HG02610 (cell line): Measurements from ENCODE around the gene URB2.
A peak's percentile ranks its signal among the peaks of the same experiment; 100 is the strongest.
"Not testable (repeated sequence)": the region's sequence is repeated elsewhere in the genome, so short reads cannot be mapped to it uniquely, and the experiment has no call there.

ENCODE experiments used
- ATAC-seq: cut with Tn5 transposase; IDR thresholded peaks from one replicate; pipeline ENCODE4 v1.9.1; 2021; ENCODE audit warnings: mild to moderate bottlenecking, moderate library complexity; ENCODE audit not compliant: unreplicated experiment

The URB2 gene

DNA sequence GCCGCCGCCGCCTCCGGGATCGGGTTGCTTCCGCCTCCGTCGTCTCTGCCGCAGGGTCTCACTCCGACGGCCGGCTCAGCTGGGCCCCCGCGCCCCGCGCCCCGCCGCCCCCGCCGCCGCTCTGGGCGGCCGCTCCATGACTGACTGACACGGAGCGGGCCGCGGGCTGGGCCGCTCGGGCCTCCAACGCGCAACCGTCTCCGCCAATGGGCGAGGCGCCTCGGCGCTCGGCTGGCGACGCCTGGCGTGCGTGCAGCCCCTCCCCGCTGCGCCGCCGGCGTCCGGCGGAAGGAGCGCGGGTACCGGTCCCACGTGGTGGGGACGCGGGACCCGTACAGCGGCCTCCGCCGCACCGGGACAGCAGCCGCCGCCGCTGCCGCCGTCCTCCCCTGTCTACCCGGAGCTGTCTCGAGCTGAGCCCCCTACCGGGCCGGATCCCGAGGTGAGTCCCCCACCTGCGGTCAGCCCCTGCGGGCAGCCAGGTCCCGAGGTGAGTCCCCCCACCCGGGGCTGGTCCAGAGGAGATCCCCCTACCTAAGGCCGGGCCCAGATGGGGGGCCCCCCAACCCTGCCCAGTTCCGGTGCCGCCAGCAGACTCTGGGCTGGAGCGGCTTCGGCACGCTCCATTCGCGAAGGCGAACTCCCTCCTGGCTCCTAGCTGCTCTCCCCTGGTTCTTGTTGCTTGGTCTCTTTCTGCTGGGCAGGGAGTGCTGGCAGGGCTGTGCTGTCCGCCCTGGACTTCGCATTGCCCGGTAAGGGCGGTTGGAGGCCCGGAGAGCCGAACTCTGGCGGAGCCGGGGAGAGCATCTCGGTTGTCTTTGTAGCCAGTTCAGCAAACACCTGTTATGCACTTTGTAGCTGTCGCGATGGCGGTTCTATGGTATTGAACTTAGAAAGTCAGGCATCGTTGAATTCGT, at the start of gene URB2, which contains the start of gene TAF5L:
URB2 (plus strand) TSS at position 333 of the 917 bp plus-strand sequence. CDS start 1,387 bp downstream, outside the sequence.
TAF5L (minus strand) TSS at position 208 of the 917 bp plus-strand sequence. CDS start 11,640 bp downstream, outside the sequence.
- peak; percentile 87 for ATAC-seq

DNA sequence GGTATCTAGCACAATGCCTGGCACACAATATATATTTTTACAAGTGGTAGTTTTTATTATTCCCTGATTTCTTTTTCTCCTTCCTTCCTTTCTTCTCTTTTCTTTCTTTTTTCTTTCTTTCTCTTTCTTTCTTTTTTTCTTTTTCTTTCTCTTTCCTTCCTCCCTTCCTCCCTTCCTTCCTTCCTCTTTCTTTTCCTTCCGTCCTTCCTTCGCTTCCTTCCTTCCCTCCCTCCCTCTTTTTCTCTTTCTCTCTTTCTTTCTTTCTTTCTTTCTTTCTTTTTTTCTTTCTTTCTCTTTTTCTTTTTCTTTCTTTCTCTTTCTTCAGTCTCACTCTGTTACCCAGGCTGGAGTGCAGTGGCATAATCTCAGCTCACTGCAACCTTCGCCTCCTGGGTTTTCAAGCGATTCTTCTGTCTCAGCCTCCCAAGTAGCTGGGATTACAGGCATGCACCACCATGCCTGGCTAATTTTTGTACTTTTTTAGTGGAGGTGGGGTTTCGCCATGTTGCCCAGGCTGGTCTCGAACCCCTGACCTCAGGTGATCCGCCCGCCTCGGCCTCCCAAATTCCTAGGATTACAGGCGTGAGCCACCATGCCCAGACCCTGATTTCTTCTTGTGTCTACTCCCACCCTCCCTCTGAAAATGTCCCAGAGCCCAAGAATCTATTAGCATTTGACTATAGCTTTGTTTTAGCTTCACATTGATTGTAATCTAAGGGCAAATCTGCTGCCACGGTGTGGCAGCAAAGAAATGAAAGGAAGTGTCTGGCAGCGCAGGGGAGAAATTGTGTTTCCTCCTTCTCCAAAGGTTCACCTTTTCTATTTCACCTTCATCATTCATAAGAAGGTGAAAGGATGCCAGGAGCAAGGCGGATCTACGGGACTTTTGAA, 47.6 kb upstream of the URB2 start:
- ATAC-seq: peak; percentile 20

DNA sequence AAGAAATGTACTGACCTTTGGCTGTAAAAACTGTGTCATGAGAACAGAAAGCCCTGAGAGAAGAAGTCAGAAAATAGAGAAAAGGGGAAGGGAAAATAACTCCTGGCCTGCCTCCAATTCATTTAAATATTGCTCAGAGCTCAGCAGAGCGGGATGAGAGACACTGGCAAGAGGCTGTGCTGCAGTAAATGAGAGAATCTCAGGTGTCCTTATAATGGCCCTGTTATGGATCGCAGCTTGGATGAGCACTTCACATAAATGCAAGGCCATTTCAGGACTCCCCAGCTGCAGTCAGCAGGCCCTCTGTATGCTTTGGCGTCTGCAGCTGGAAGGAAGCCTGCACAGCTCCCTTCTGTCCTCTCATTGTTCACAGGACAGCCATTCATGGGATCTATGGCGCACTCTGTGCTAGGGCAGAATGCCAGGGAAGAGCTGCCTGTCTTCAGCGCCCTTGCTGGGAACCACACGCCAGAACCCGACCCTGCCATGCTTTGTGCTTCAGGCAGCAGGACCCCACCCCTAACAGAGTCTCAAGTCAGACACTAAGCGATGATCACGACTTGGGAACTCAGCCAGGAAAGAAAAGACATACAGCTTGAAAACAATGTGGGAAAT, 46.9 kb upstream of the URB2 start:
- peak; percentile 85 for ATAC-seq

DNA sequence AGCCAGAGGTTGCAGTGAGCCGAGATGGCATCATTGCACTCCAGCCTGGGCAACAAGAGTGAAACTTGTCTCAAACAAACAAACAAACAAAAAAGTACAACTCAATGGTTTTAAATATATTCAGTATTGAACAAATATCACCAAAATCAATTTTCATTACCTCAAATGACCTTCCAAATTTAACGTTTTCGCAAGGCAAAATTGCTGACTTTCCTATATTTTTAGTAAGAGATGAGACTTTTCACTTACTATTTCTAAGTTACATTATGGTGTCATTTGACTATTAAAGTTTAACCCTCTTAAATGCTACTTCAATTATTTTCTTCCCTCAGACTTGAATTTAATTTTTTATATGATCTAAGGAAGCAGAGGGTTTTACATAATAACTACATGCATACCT, 44.6 kb upstream of the URB2 start:
- no peak for ATAC-seq

DNA sequence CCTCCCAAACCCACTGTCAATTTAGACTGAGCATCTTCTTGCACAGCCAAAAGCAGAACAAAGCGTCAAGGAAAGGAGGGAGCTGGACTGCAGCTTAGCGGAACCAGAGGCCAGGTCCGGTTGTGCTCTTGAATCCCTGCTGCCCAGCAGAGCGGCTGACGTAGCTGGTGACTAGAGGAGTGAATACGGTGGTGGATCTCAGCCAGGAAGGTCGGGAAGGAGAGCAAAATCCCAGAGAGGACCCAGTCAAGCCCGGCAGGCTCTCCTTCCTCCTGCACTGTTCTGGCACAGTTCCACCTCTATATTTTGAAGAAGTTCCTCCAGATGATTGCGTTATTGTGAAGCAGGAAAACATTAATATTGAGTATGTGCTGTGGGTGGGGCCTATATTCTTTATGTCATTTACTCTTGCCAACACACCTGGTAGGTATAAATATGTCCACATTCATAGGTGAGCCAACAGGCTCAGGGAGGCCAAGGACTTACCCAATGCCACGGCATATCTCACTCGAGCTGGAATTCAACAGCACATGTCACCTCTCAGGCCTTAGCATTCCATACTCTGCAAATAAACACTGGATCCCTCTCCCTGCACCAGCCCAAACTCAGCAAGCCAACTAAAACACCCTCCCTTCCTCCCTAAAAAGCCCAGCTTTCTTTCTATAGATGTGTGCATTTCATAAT, 43.9 kb upstream of the URB2 start:
- no peak for ATAC-seq

DNA sequence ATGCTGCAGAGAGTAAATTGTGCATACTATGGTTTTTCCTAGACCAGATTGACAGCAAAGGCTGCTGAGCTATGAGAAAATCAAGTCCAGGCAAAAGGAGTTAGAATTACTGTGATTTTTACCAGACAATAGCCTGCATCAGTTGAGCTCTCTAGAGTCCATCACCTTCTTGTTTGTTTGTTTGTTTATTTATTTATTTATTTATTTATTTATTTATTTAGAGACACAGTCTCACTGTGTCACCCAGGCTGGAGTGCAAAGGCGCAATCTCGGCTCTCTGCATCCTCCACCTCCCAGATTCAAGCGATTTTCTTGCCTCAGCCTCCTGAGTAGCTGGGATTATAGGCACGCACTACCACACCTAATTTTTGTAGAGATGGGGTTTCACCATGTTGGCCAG, 43.3 kb upstream of the URB2 start:
- no peak for ATAC-seq

- ATAC-seq: no peak
Measured at GRCh38 chr1:229585338-229585737, 40.7 kb upstream of the URB2 start.

DNA sequence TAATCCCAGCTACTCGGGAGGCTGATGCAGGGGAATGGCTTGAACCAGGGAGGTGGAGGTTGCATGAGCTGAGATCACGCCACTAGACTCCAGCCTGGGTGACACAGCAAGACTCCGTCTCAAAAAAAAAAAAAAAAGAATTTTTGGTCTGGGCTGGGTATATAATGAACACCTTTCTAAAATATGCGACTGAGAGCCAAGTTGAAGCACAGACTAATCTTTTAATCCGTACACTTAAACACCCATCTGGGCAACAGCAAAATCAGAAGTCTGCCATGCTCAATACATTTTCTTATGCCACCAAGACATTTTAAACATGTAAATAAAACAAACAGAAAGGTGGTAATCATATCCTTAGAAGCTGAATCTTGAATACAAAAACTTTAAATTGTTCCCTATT, 35.9 kb upstream of the URB2 start:
- no peak for ATAC-seq

- no peak for ATAC-seq
Measured at GRCh38 chr1:229593800-229594199, 32.2 kb upstream of the URB2 start.

DNA sequence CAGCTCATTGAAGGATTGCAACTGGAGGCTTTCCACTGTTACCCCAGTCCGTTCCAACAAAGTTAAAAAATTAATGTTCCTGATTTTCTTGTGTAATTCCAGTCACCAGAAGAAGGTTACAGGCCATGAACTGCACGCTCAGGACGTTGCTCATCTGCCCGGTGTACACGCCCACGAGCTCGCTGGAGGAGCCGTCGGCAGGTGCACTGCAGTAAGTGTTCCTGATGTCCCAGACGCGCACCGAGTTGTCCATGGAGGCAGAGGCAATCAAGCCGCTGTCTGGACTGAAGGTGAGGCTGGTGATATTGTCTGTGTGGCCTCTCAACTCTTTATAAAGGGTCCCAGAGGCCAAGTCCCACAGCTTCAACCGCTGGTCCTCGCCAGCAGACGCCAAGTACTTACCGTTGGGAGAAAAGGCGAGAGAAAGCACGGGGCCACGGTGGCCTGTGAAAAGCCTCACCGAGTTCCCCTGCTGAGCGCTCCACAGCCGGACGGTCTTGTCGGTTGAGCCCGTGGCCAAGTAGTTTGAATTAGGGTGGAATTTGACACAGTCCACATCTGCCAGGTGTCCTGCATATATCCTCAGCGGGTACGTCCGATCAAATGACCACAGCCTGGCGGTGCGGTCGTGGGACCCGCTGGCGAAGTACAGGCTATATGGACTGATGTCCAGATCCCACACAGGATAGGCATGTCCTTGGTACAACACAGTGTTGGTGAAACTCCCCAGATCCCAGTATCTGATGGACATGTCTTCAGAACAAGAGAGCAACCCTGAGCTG, 31.6 kb upstream of the URB2 start:
- ATAC-seq: no peak

DNA sequence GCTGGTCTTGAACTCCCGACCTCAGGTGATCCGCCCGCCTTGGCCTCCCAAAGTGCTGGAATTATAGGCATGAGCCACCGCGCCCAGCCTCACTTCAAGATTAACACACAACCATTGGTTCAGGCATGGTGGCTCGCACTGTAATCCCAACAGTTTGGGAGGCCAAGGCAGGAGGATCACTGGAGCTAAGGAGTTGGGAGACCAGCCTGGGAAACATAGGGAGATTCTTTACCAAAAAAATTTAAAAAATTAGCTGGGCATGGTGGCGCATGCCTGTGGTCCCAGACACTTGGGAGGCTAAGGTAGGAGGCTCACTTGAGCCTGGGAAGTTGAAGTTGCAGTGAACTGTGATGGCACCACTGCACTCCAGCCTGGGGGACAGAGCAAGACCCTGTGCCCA, 30.2 kb upstream of the URB2 start:
- not testable (repeated sequence) for ATAC-seq

DNA sequence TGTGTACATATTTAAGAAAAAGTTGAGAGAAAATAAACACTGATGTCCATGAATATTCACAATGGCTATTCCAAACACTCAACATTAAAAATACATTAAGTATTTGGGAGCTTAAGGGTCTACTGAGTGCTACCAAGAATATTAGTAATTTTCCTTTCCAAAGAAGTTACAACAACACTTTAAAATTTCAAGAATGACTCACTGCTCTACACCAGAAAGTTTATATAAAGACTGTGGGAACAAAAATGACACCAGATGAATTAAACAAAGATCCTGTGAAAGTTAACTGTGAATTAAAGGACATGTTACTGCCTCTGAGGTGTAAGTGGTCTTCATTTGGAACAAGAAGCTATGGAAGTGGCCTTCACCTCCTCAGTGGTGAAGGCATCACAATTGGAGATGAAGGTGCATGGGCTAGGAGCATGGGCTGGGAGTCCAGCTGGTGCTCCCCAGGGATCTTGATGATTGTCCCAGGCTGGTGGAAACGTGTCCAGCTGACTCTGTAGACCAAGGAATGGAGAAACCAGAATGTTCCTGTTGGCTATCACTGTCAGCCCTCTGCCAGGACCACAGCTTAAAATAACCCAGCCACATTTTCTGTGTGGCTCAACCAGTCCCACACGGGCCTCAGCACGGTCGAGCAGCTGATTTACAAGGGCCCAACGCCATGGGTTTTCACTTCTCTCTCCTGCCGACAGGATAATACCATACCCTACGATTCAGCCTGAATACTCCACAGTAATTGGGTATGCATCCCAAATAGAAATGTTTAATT, 28.9 kb upstream of the URB2 start:
- no peak for ATAC-seq

GRCh38 chr1:229597877-229598276, 28.2 kb upstream of the URB2 start:
- ATAC-seq: no peak

DNA sequence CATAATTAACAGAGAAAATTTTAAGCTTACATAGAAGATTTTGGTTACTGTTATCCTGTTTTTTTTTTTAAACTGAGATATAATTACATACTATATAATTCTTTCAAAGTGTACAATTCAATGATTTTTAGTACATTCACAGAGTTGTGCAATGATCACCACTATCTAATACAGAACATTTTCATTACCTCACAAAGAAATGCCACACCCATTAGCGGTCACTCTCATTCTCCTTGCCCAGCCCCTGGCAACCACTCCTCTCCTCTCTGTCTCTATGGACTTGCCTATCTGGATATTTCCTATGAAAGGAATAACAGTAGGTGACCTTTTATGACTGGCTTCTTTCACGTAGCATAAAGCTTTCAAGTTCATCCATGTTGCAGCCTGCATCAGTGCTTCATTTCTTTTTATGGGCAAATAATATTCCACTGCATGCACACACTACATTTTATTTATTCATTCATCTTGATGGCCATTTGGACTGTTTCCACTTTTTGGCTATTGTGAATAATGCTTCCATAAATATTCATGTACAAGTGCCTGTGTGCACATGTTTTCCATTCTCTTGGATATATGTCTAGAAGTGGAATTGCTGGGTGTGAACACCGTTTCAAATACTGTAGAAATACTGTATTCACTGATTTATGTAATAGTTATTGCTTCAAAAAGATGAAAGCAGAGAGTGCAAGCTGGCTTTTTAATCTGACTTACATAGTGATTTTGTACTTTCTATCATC, 26.7 kb upstream of the URB2 start:
- no peak for ATAC-seq

- no peak for ATAC-seq
Measured at GRCh38 chr1:229600229-229600628, 25.8 kb upstream of the URB2 start.

DNA sequence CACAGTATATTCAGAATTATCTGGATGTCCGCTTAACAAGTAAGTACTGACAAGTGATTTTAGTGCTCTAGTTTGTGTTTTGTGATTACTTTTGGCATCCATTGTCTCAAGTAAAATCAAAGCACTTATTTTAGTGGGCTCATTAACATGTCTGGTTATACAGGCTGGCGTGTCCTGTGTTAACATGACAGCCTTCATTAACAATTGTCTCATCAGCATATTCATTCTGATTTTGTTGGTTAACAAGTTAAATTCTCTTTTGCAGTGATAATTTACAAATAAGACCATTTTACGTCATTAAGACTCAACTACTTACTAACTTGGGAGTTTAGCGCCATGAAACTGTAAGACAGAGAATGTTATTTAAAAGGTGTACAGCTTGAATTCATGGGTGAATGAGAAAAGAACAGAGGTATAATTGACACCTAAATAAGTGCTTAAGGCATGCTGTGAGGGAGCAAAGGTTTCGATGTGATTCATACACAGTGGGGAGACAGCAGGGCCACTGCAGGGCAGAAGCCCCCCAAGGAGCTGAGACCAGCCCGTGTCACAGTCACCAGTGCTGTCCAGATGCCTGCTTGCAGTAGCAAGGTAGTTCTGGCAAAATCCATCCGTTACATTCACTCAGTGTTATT, 22.6 kb upstream of the URB2 start:
- no peak for ATAC-seq

DNA sequence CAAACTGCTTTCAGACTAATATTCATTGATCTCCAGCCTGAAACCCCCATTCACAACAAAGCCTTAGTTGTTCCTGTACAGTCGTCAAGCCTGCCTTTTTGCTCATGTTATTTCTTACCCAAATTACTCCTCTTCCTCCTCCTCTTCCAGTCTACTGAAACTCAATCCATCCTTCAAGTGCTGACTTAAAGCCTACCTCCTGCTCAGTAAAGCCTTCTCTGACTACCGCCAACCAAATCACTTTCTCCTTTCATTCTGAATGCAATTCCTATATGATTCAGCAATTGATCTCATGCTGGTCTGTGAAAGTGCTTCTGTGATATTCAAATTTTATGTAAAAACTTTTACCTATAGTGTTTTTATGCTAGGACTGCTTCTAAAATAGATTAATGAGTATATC, 18.7 kb upstream of the URB2 start:
- no peak for ATAC-seq

GRCh38 chr1:229608590-229608989, 17.5 kb upstream of the URB2 start:
- no peak for ATAC-seq
